OCI-LY1 (cell line): ENCODE data around the gene ADCY1.

Experiments
- H2AFZ ChIP-seq: fragments of 200-600 bp; sonication (generic), shearing (Covaris generic); 2 replicates; pipeline ENCODE4 v1.6.0; 2014; ENCODE audit warnings: antibody characterized with exemption, mild to moderate bottlenecking, low read length
- H3F3A ChIP-seq: fragments of 200-600 bp; sonication (generic), shearing (Covaris generic); 2 replicates; pipeline ENCODE4 v1.6.0; 2014; ENCODE audit warnings: mild to moderate bottlenecking, antibody characterized with exemption, low read length, moderate library complexity; ENCODE audit not compliant: insufficient read depth
- H3K27ac ChIP-seq: fragments of 200-600 bp; sonication (generic); 2 replicates; pipeline ENCODE4 v1.5.1; 2014; ENCODE audit warnings: low read length, mixed run types, mild to moderate bottlenecking, low read depth; ENCODE audit not compliant: poor library complexity, severe bottlenecking
- H3K27me3 ChIP-seq: fragments of 200-600 bp; sonication (generic); 2 replicates; pipeline ENCODE4 v1.6.0; 2014; ENCODE audit warnings: antibody characterized with exemption, mild to moderate bottlenecking, low read length, moderate library complexity; ENCODE audit not compliant: insufficient read depth
- H3K36me3 ChIP-seq: fragments of 200-600 bp; sonication (generic); 2 replicates; pipeline ENCODE4 v1.6.1; 2014; ENCODE audit warnings: mild to moderate bottlenecking, antibody characterized with exemption, low read length, moderate library complexity, mixed read lengths; ENCODE audit not compliant: insufficient read depth
- H3K4me1 ChIP-seq: fragments of 200-600 bp; sonication (generic); 2 replicates; pipeline ENCODE4 v1.5.1; 2014; ENCODE audit warnings: mild to moderate bottlenecking, low read length, moderate library complexity; ENCODE audit not compliant: insufficient read depth, severe bottlenecking
- H3K4me2 ChIP-seq: fragments of 200-600 bp; sonication (generic), shearing (Covaris generic); 2 replicates; pipeline ENCODE4 v1.6.1; 2014; ENCODE audit warnings: low read length
- H3K4me3 ChIP-seq: fragments of 200-600 bp; sonication (generic); 2 replicates; pipeline ENCODE4 v1.5.1; 2014; ENCODE audit warnings: low read length, low read depth, mild to moderate bottlenecking, mixed read lengths; ENCODE audit not compliant: poor library complexity, severe bottlenecking
- H3K79me2 ChIP-seq: fragments of 200-600 bp; shearing (Covaris generic); 2 replicates; pipeline ENCODE4 v1.6.1; 2016; ENCODE audit warnings: mixed run types, low read length, mixed read lengths; ENCODE audit not compliant: insufficient read depth
- H3K9ac ChIP-seq: fragments of 200-600 bp; sonication (generic), shearing (Covaris generic); 2 replicates; pipeline ENCODE4 v1.6.1; 2014; ENCODE audit warnings: mild to moderate bottlenecking, low read length, mixed read lengths
- H3K9me2 ChIP-seq: fragments of 200-600 bp; sonication (generic), shearing (Covaris generic); 2 replicates; pipeline ENCODE4 v1.6.1; 2014; ENCODE audit warnings: low read depth, mild to moderate bottlenecking, low read length, mixed read lengths
- H3K9me3 ChIP-seq: fragments of 200-600 bp; shearing (Covaris generic); 2 replicates; pipeline ENCODE4 v1.6.1; 2014; ENCODE audit warnings: low read length, mixed read lengths
- H4K20me1 ChIP-seq: fragments of 200-600 bp; sonication (generic), shearing (Covaris generic); 2 replicates; pipeline ENCODE4 v1.6.0; 2016; ENCODE audit warnings: mild to moderate bottlenecking, low read length; ENCODE audit not compliant: insufficient read depth
- EZH2 ChIP-seq: fragments of 200-600 bp; sonication (generic), shearing (Covaris generic); IDR thresholded peaks from 2 replicates; pipeline ENCODE4 v1.8.0; 2017; ENCODE audit warnings: borderline replicate concordance, mixed run types, mild to moderate bottlenecking, antibody characterized with exemption, low read length, moderate library complexity, mixed read lengths
- TF ChIP-seq, protein P1 (sequence below): fragments of 200-600 bp; sonication (generic), shearing (Covaris generic); IDR thresholded peaks from 2 replicates; pipeline ENCODE4 v1.5.1; 2017; ENCODE audit warnings: mild to moderate bottlenecking, antibody characterized with exemption, low read length, moderate library complexity, mixed read lengths

ADCY1 gene

DNA sequence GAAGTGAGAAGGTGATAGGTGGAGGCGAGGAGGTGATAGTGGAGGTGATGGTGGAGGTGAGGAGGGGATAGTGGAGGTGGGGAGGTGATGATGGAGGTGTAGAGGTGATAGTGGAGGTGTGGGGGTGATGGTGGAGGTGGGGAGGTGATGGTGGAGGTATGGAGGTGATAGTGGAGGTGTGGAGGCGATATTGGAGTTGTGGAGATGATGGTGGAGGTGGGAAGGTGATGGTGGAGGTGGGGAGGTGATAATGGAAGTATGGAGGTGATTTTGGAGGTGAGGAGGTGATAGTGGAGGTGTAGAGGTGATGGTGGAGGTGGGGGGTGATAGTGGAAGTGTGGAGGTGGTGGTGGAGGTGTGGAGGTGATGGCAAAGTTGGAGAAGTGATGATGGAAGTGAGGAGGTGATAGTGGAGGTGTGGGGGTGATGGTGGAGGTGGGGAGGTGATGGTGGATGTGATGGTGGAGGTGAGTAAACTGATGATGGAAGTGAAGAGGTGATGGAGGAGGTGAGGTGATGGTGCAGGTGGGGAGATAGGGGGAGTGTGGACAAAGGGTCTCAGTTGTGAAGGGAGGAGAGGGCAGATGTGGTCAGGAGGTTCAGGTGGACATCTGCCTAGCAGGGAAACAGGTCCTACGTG is 36.6 kb downstream of the ADCY1 start:
- no peaks in the 10 kb centered on the region for H3K79me2 ChIP-seq
- no peak for TF ChIP-seq EZH2
- TF ChIP-seq, protein P1, sequence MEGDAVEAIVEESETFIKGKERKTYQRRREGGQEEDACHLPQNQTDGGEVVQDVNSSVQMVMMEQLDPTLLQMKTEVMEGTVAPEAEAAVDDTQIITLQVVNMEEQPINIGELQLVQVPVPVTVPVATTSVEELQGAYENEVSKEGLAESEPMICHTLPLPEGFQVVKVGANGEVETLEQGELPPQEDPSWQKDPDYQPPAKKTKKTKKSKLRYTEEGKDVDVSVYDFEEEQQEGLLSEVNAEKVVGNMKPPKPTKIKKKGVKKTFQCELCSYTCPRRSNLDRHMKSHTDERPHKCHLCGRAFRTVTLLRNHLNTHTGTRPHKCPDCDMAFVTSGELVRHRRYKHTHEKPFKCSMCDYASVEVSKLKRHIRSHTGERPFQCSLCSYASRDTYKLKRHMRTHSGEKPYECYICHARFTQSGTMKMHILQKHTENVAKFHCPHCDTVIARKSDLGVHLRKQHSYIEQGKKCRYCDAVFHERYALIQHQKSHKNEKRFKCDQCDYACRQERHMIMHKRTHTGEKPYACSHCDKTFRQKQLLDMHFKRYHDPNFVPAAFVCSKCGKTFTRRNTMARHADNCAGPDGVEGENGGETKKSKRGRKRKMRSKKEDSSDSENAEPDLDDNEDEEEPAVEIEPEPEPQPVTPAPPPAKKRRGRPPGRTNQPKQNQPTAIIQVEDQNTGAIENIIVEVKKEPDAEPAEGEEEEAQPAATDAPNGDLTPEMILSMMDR: no peak

DNA sequence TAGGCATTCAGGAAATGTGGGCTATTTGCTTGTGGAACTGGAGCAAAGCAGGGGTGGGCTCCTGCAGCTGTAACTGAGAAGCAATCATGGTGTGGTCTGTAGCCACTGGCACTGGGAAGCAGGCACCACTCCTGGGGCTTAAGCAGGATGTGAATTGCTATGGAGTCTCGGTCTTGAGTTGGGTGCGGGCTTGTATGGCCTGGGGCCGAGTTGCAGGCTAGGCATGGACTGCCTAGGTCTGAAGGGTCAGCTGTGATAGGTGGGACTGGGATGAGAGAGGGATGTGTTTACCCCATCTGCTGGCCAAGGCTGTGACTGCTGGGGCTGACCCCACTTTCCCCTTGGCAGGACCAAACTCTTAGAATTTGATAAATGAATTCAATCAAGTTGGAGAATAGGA is 43.0 kb downstream of the ADCY1 start:
- no peak for TF ChIP-seq EZH2
- TF ChIP-seq, protein P1: no peak
- Histone ChIP-seq H4K20me1 (no peaks in the 10 kb centered on the region), H3F3A (no peaks in the 10 kb centered on the region), H3K4me1 (no peaks in the 10 kb centered on the region), H3K4me2 (no peak overlapping the region), H3K9ac (no peak overlapping the region), H3K36me3 (no peaks in the 10 kb centered on the region), H3K27me3 (no peaks in the 10 kb centered on the region; the same call in 1 of the 2 replicates), H3K79me2 (no peaks in the 10 kb centered on the region), H3K27ac (no peak overlapping the region), H3K9me3 (no peaks in the 10 kb centered on the region; the same call in 1 of the 2 replicates), H3K9me2 (no peaks in the 10 kb centered on the region), H3K4me3 (no peak overlapping the region), H2AFZ (no peak overlapping the region)

More for the DNA sequence above, 36.6 kb downstream of the ADCY1 start:
- Histone ChIP-seq H3K27ac (no peak overlapping the region), H2AFZ (no peak overlapping the region), H3K36me3 (no peaks in the 10 kb centered on the region), H3K4me3 (no peak overlapping the region), H3F3A (no peaks in the 10 kb centered on the region), H3K9me2 (no peaks in the 10 kb centered on the region), H3K4me2 (no peak overlapping the region), H4K20me1 (no peaks in the 10 kb centered on the region), H3K4me1 (no peaks in the 10 kb centered on the region), H3K27me3 (no peaks in the 10 kb centered on the region), H3K9me3 (no peaks in the 10 kb centered on the region), H3K9ac (no peak overlapping the region)

DNA sequence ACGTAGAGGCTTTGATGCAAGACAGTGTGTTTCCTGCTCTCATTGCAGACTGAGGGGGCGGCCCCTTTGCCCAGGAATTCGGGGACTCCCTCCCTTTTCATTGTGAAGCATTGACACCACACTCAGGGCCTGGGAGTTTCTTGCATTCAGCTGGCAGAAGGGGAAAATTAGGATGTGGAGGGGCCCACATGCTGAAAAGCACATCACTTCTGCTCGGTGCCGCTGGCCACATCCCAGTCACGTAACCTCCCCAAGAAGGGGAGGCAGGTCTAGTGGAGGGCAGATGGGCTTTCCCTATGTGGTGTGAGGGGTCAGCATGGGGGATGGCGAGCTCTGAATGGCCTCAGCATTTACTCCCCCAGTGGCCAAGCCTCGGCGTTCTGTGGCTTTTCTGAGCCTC is 47.9 kb downstream of the ADCY1 start:
- no peaks in the 10 kb centered on the region for H3F3A ChIP-seq
- H4K20me1 ChIP-seq: no peaks in the 10 kb centered on the region
- no peak overlapping the region for H2AFZ ChIP-seq
- no peak overlapping the region for H3K27ac ChIP-seq
- H3K4me1 ChIP-seq: no peaks in the 10 kb centered on the region
- H3K27me3 ChIP-seq: peaks cover 5% of the 10 kb centered on the region; the same call in 1 of the 2 replicates
- no peak overlapping the region for H3K4me2 ChIP-seq
- H3K9ac ChIP-seq: no peak overlapping the region
- no peaks in the 10 kb centered on the region for H3K9me2 ChIP-seq
- no peaks in the 10 kb centered on the region for H3K36me3 ChIP-seq
- no peaks in the 10 kb centered on the region for H3K9me3 ChIP-seq
- TF ChIP-seq, protein P1: no peak
- no peak for TF ChIP-seq EZH2
- no peaks in the 10 kb centered on the region for H3K79me2 ChIP-seq
- H3K4me3 ChIP-seq: no peak overlapping the region
